HG03520 (cell line): ENCODE measurements around the gene TCTA.

Source experiments
- ATAC-seq: cut with Tn5 transposase; IDR thresholded peaks from one replicate; pipeline ENCODE4 v1.9.1; 2021; ENCODE audit warnings: mild to moderate bottlenecking, moderate library complexity; ENCODE audit not compliant: unreplicated experiment

TCTA gene

GRCh38 chr3:49456466-49456865 is 44.2 kb downstream of the TCTA start:
- no peak for ATAC-seq

- no peak for ATAC-seq
Observed at GRCh38 chr3:49460188-49460890, 48.1 kb downstream of the TCTA start.

GRCh38 chr3:49460956-49461355 is 48.7 kb downstream of the TCTA start:
- no peak for ATAC-seq

- no peak for ATAC-seq
Observed at GRCh38 chr3:49461443-49462171, 49.4 kb downstream of the TCTA start.

- ATAC-seq, result no peak
Observed at GRCh38 chr3:49462222-49462621, 50.0 kb downstream of the TCTA start.

- no peak for ATAC-seq
Observed at GRCh38 chr3:49465270-49466034, 53.2 kb downstream of the TCTA start.
